HepG2 (cell line): ENCODE measurements around the gene RNU7-1. TPM values are rescaled to one million over a fixed set of nuclear protein-coding genes. Genes with fewer than 3 reads are reported as not detected.

Experiments
- CCAR2 ChIP-seq: fragments of 200-400 bp; formaldehyde crosslinking; optimal IDR thresholded peaks from 2 replicates; pipeline ENCODE3; 2018; ENCODE audit warnings: low read depth, mild to moderate bottlenecking, low read length, moderate library complexity
- KLF6 ChIP-seq: IDR thresholded peaks from 2 replicates; pipeline ENCODE4 v1.8.0; 2016; ENCODE audit warnings: missing biosample characterization, missing genetic modification reagents
- LRRFIP1 ChIP-seq: sonication (generic); formaldehyde crosslinking; conservative IDR thresholded peaks from 2 replicates; pipeline ENCODE4 v1.4.0; 2020; ENCODE audit warnings: missing genetic modification reagents
- MXI1 ChIP-seq: IDR thresholded peaks from 3 replicates; pipeline ENCODE4 v1.6.1; 2012; ENCODE audit warnings: low read depth, low read length, inconsistent platforms, borderline replicate concordance
- RARG ChIP-seq: sonication (generic); formaldehyde crosslinking; IDR thresholded peaks from 2 replicates; pipeline ENCODE4 v1.4.0; 2020; ENCODE audit warnings: low read depth, mild to moderate bottlenecking, missing genetic modification reagents
- RXRA ChIP-seq: sonication (generic); formaldehyde crosslinking; IDR thresholded peaks from 2 replicates; pipeline ENCODE4 v1.5.1; 2020; ENCODE audit warnings: missing genetic modification reagents
- SRY ChIP-seq: sonication (generic); formaldehyde crosslinking; IDR thresholded peaks from 2 replicates; pipeline ENCODE4 v1.8.0; 2022; ENCODE audit warnings: mild to moderate bottlenecking, missing genetic modification reagents
- TSC22D2 ChIP-seq: sonication (generic); formaldehyde crosslinking; IDR thresholded peaks from 2 replicates; pipeline ENCODE4 v1.5.1; 2020; ENCODE audit warnings: missing genetic modification reagents, mild to moderate bottlenecking, borderline replicate concordance
- ZNF256 ChIP-seq: sonication (generic); formaldehyde crosslinking; conservative IDR thresholded peaks from 2 replicates; pipeline ENCODE4 v1.4.0; 2020; ENCODE audit warnings: missing genetic modification reagents
- ZNF281 ChIP-seq: sonication (generic); formaldehyde crosslinking; IDR thresholded peaks from 2 replicates; pipeline ENCODE4 v1.4.0; 2020; ENCODE audit warnings: missing genetic modification reagents, borderline replicate concordance
- ZNF883 ChIP-seq: sonication (generic); formaldehyde crosslinking; IDR thresholded peaks from 2 replicates; pipeline ENCODE4 v1.5.1; 2020; ENCODE audit warnings: mild to moderate bottlenecking, missing genetic modification reagents; ENCODE audit errors: not compliant biosample characterization
- polyA plus RNA-seq, 8 experiments: library from polyadenylated mRNA; depleted of rRNA in 3 of 8; stranded (reverse) in 7 of 8; unstranded in 1 of 8; fragments of >200 nt; fragmentation: Illumina TruSeq in 4 of 8; extraction: Trizol in 4 of 8; gene quantifications; 2 replicates each; pipeline versions ENCODE4 v1.2.1 to v1.2.3, GENCODE V29; 2011 to 2016; ENCODE audit warnings: low read depth in 4 of 8, missing spikeins in 1 of 8, mixed read lengths in 1 of 8; ENCODE audit not compliant: insufficient read depth in 1 of 8
- total RNA-seq, 5 experiments: library from RNA; depleted of rRNA; stranded (reverse); fragments of >200 nt; fragmentation: Illumina TruSeq; extraction: Trizol; gene quantifications; 2 replicates each; pipeline ENCODE4 v1.2.3, GENCODE V29; 2016; ENCODE audit warnings: low read depth in 1 of 5
- TF ChIP-seq, protein P1 (sequence below): sonication (generic); IDR thresholded peaks from 2 replicates; pipeline ENCODE4 v1.6.1; 2016; ENCODE audit warnings: low read depth, borderline replicate concordance
- TF ChIP-seq, protein P2 (sequence below): sonication (generic); formaldehyde crosslinking; IDR thresholded peaks from 2 replicates; pipeline ENCODE4 v1.4.0; 2020; ENCODE audit warnings: missing genetic modification reagents, borderline replicate concordance
- TF ChIP-seq, protein P3 (sequence below): IDR thresholded peaks from 2 replicates; pipeline ENCODE4 v1.6.1; 2016; ENCODE audit warnings: missing compliant biosample characterization, missing genetic modification reagents, borderline replicate concordance

The RNU7-1 gene
- total and polyA plus RNA-seq, 2 of the 13 experiments (the other 11 are each of a cell fraction or from before 2014, with no cell fraction given), result not detected

GRCh38 chr12:6927379-6928021 is 16.1 kb upstream of the RNU7-1 start, which contains the start of gene ATN1 (continued):
- TF ChIP-seq ZNF281 (CRISPR knock-in tag) (peak; percentile 76), MXI1 (0 out of 3 replicates have a peak, but pooled peaks have one; percentile 30), RXRA (CRISPR knock-in tag) (no peak), RARG (no peak), TSC22D2 (no peak), KLF6 (peak; percentile 44; the same call in 1 of the 2 replicates), CCAR2 (no peak), ZNF883 (no peak), ZNF256 (CRISPR knock-in tag) (no peak), LRRFIP1 (CRISPR knock-in tag) (no peak), SRY (CRISPR knock-in tag) (0 out of 2 replicates have a peak, but pooled peaks have one; percentile 6)
- TF ChIP-seq, protein P1, sequence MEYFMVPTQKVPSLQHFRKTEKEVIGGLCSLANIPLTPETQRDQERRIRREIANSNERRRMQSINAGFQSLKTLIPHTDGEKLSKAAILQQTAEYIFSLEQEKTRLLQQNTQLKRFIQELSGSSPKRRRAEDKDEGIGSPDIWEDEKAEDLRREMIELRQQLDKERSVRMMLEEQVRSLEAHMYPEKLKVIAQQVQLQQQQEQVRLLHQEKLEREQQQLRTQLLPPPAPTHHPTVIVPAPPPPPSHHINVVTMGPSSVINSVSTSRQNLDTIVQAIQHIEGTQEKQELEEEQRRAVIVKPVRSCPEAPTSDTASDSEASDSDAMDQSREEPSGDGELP, result no peak
- TF ChIP-seq, protein P2, sequence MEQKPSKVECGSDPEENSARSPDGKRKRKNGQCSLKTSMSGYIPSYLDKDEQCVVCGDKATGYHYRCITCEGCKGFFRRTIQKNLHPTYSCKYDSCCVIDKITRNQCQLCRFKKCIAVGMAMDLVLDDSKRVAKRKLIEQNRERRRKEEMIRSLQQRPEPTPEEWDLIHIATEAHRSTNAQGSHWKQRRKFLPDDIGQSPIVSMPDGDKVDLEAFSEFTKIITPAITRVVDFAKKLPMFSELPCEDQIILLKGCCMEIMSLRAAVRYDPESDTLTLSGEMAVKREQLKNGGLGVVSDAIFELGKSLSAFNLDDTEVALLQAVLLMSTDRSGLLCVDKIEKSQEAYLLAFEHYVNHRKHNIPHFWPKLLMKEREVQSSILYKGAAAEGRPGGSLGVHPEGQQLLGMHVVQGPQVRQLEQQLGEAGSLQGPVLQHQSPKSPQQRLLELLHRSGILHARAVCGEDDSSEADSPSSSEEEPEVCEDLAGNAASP (CRISPR knock-in tag), result no peak
- TF ChIP-seq, protein P3, sequence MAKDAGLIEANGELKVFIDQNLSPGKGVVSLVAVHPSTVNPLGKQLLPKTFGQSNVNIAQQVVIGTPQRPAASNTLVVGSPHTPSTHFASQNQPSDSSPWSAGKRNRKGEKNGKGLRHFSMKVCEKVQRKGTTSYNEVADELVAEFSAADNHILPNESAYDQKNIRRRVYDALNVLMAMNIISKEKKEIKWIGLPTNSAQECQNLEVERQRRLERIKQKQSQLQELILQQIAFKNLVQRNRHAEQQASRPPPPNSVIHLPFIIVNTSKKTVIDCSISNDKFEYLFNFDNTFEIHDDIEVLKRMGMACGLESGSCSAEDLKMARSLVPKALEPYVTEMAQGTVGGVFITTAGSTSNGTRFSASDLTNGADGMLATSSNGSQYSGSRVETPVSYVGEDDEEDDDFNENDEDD (CRISPR knock-in tag), result 0 out of 2 replicates have a peak, but pooled peaks have one; percentile 10
